ENCODE measurements around the gene NECTIN4. TPM values are rescaled to one million over a fixed set of nuclear protein-coding genes. Genes with fewer than 3 reads are reported as not detected.
A peak's percentile ranks its signal among the peaks of the same experiment; 100 is the strongest.

Gene NECTIN4
- total and polyA plus RNA-seq, 8 donors, result 5.6 to 11.2 (median 9.3) TPM

DNA sequence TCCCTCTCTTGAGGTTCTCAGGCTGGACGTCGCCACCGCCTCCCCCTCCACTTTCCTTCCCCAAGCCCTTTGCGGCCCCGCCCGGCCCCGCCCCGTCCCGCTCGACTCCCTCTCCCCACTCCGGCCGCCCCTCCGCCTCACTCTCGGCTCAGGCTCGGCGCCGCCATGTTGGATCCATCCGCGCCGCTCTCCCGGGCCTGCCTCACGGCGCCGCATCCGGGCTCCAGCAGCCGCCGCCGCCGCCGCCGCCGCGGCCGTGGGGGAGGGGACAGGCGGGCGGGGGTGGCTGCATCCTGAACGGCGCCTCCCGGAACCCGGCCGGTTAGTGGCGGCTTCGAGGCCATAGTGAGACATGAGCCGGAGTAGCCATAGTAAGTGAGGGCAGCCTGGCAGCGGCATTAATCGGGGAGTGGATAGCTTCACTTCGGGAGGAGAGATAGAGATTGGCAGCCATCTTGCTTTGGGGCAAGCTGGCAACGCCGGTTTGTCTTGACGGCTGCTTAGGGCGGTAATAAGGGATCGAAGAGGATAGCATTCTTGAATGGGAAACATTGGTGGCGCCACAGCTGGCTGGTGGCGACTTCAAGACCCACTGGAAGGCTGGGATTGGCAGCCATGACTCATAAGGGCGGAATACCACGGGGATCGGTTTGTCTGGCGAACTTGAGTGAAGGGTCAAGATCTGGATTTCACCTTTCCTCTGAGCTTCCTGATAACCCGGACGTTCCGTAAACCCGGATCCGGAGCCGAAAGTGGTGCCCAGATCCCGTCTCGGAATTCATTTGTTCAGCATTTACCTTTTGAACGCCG is 43.3 kb upstream of the NECTIN4 start, which contains the start of gene DEDD:
Gene DEDD (minus strand): TSS at position 258 of the 810 bp plus-strand sequence. CDS start 8,205 bp downstream, outside the sequence.
- DNase-seq (peak; percentile 93 to 97 (median 95)), ATAC-seq (peak; percentile 92)
- Histone ChIP-seq H3K27me3 (no peaks in the 10 kb centered on the region), H3K4me1 (peaks cover 8 to 64% of the 10 kb centered on the region in 2 donors), H3K27ac (peak within 1 kb of the TSS; percentile 95 to 97), H3K36me3 (peaks cover 0 to 18% of the 10 kb centered on the region in 2 donors), H3K4me3 (peak within 1 kb of the TSS; percentile 58 to 68), H3K9me3 (no peaks in the 10 kb centered on the region)
- TF ChIP-seq, protein P1, sequence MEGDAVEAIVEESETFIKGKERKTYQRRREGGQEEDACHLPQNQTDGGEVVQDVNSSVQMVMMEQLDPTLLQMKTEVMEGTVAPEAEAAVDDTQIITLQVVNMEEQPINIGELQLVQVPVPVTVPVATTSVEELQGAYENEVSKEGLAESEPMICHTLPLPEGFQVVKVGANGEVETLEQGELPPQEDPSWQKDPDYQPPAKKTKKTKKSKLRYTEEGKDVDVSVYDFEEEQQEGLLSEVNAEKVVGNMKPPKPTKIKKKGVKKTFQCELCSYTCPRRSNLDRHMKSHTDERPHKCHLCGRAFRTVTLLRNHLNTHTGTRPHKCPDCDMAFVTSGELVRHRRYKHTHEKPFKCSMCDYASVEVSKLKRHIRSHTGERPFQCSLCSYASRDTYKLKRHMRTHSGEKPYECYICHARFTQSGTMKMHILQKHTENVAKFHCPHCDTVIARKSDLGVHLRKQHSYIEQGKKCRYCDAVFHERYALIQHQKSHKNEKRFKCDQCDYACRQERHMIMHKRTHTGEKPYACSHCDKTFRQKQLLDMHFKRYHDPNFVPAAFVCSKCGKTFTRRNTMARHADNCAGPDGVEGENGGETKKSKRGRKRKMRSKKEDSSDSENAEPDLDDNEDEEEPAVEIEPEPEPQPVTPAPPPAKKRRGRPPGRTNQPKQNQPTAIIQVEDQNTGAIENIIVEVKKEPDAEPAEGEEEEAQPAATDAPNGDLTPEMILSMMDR (IDR thresholded peaks at IDR 0.05), result no peak
- intact Hi-C loops (cut with DNase I), result no loop called here

DNA sequence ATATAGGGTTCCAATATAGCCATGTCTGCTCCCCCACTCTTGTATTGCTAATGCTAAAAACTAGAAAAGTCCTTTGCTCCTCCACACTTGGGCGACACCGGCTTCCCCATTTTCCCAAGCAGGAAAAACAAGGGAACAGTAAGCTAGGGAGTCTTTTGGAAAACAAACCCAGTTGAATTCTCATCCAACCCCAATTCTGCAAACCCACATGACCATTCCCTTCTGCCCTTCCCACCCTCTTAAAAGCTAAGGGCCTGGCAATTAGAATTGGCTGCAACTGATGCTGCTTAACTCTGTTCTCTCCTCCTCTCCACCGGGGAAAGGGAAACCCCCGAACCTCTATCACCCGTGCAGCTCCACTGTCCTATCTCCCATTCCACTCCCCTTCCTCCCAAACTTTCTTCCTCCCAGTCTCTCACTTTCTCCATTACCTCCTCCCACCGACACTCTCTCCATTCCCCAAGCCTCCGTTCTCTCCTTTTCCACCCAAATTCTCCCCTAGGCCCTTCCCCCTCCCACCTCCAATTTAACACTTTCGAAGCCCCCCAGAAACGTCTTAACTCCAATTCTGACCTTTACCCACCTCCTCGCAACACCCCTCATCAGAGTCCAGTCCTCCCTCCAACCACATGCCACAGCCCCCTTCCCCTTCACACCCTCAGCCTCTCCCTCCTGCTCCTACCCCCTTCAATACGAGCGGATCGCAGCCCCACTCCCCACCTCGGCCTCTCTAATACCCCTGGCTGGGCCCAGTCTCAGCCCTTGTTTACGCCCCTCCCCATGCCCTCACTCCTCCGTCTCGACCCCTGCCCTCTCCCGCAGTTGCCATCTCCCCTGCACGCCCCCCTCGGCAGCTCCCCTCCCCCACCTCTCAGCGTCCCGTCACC is 42.4 kb upstream of the NECTIN4 start:
- Histone ChIP-seq H3K27ac (peak overlapping the region; percentile 95 to 97), H3K4me1 (peaks cover 8 to 69% of the 10 kb centered on the region in 2 donors), H3K27me3 (no peaks in the 10 kb centered on the region), H3K4me3 (peak overlapping the region; percentile 58 to 68), H3K9me3 (no peaks in the 10 kb centered on the region), H3K36me3 (peaks cover 0 to 26% of the 10 kb centered on the region in 2 donors)
- TF ChIP-seq, protein P1 (IDR thresholded peaks at IDR 0.05), result no peak
- intact Hi-C loops (cut with DNase I), result no loop called here
- DNase-seq (peak in 1 of 4 donors; percentile 43), ATAC-seq (peak; percentile 37)

DNA sequence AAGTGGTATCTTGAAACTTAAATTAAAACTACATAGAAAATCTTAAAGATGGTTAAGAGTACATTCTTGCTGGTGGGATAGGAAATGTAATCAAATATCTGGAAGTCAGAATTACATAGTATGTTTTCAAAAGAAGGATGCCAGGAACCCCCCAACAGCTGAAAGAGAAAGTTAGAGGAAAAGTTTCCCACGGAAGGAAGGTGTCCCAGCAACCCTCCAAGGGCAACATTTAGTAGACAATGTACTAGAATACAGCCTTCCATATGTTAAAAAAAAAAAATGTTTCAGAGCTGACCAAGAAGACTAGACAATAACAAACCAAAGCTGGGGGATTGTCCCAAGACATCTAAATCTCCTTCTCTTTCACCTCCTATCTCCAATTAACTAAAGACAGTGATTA is 40.9 kb upstream of the NECTIN4 start:
- TF ChIP-seq, protein P1 (IDR thresholded peaks at IDR 0.05), result no peak
- H3K27ac ChIP-seq, result peak overlapping the region in 1 of 2 donors; percentile 97
- intact Hi-C loops (cut with DNase I), result no loop called here
- ATAC-seq (no peak), DNase-seq (no peak)
- H3K4me3 ChIP-seq, result no peak overlapping the region
- H3K36me3 ChIP-seq, result peaks cover 0 to 40% of the 10 kb centered on the region in 2 donors
- H3K27me3 ChIP-seq, result no peaks in the 10 kb centered on the region
- H3K9me3 ChIP-seq, result no peaks in the 10 kb centered on the region
- H3K4me1 ChIP-seq, result peaks cover 8 to 75% of the 10 kb centered on the region in 2 donors

DNA sequence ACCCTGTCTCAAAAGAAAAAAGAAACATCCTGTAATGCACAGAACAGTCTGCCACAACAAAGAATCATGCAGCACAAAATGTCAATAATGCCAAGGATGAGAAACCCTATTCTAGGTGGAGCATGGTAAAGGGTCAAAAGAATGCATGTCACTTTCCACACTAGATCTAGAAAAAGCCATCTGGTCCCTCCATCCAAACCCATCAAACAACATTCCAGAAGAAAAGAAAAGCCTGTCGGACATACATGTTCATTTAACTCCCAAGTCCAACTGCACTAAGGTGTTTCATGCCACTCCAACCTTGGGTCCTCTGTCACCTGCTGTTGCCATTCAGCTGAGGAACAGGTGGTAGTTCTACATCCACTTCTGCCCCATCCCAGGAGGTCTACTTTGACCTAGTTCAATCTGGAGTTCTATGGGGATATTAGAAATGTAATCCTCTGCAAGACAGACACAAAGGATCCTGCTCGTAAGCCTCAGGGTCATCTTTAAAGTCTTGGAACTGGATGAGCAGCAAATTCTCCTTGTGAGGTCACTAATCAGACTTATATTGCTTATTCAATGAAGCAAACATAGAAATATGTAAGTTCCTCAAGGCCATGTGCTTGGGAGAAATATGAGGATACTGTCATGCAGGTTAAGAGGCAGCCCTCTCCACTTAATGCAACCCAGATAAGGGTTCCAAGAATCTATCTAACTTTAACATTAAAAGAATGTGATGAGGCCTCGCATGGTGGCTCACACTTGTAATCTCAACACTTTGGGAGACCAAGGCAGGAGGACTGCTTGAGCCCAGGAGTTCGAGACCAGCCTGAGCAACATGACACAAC is 39.4 kb upstream of the NECTIN4 start:
- peaks cover 6 to 65% of the 10 kb centered on the region in 2 donors for H3K4me1 ChIP-seq
- no peaks in the 10 kb centered on the region for H3K9me3 ChIP-seq
- peak overlapping the region in 1 of 2 donors; percentile 11 for H3K27ac ChIP-seq
- no peaks in the 10 kb centered on the region for H3K27me3 ChIP-seq
- TF ChIP-seq, protein P1 (IDR thresholded peaks at IDR 0.05), result no peak
- no peak overlapping the region for H3K4me3 ChIP-seq
- peaks cover 6 to 54% of the 10 kb centered on the region in 2 donors for H3K36me3 ChIP-seq
- ATAC-seq, result no peak
- intact Hi-C loops (cut with DNase I), result no loop called here
- no peak for DNase-seq
